Measurements from ENCODE around the gene ADAMTSL4.

DNA sequence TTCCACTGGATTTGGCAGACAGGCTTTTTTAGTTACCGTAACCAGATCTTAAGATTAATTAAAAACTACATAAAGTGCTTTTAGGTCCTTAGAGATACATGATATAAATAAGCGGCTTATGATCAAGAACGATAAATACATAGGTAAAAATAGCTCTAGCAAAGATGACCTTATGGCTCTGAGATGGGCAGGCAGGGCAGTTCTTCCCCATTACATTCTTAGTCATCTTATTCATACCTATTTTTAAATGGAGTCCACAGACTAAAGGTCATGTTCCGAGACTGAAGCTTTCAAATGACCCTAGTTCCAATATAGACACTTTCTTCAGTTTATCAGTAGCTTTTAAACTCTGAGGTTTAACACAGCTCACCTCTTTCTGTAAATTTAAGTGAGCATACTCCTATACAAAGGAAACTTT, 25.9 kb downstream of the ADAMTSL4 start:
- TF ChIP-seq CTCF (conservative IDR thresholded peaks at IDR 0.05; ENCODE audit: low read depth, low read length) (no peak), EZH2 (IDR thresholded peaks at IDR 0.05; ENCODE audit: low read length, unreplicated experiment) (no peak)

Measured in PC-3 (cell line).